Keratinocyte (primary cell): Measurements from ENCODE around the gene KLF16. TPM values are rescaled to one million over a fixed set of nuclear protein-coding genes. Genes with fewer than 3 reads are reported as not detected.

Experiments
- DNase-seq: peaks from one replicate; pipeline ENCODE4 v3.0.0-alpha.2; 2011; ENCODE audit warnings: low read depth, missing footprints, low spot score
- FAIRE-seq: peaks from 2 replicates; lab custom pipeline; 2011; peaks lifted over from hg19 to GRCh38; lab: Jason Lieb, UNC
- H2AFZ ChIP-seq: 2 replicates; pipeline ENCODE4 v1.6.0; 2012; ENCODE audit warnings: low read length, control low read depth, inconsistent platforms; ENCODE audit not compliant: control insufficient read depth
- H3K27ac ChIP-seq: 2 replicates; pipeline ENCODE4 v1.5.1; 2011; ENCODE audit warnings: low read length; ENCODE audit not compliant: control insufficient read depth, insufficient read depth
- H3K27me3 ChIP-seq: 3 replicates; pipeline ENCODE4 v1.6.0; 2011; ENCODE audit warnings: low read length; ENCODE audit not compliant: control insufficient read depth, insufficient read depth; ENCODE audit errors: extremely low read depth
- H3K36me3 ChIP-seq, 2 experiments: 2 replicates in 1 of 2; 3 replicates in 1 of 2; pipeline ENCODE4 v1.5.1; 2011; ENCODE audit warnings: low read length in 2 of 2, mild to moderate bottlenecking in 1 of 2; ENCODE audit not compliant: control insufficient read depth in 2 of 2, insufficient read depth in 2 of 2; ENCODE audit errors: extremely low read depth in 1 of 2
- H3K4me1 ChIP-seq: 3 replicates; pipeline ENCODE4 v1.5.1; 2011; ENCODE audit warnings: low read length; ENCODE audit not compliant: control insufficient read depth, insufficient read depth; ENCODE audit errors: extremely low read depth
- H3K4me2 ChIP-seq: 3 replicates; pipeline ENCODE4 v1.6.0; 2011; ENCODE audit warnings: low read depth, low read length; ENCODE audit not compliant: control insufficient read depth, insufficient read depth; ENCODE audit errors: extremely low read depth
- H3K4me3 ChIP-seq, 3 experiments: fragments of 200-600 bp in 1 of 3; sonication (generic) in 1 of 3; 2 replicates in 2 of 3; 3 replicates in 1 of 3; pipeline ENCODE4 v1.5.1; 2011 to 2016; ENCODE audit warnings: low read length in 3 of 3, mild to moderate bottlenecking in 3 of 3, control low read depth in 2 of 3, inconsistent platforms in 1 of 3, low read depth in 1 of 3, mixed read lengths in 1 of 3, mixed run types in 1 of 3, moderate library complexity in 1 of 3; ENCODE audit not compliant: control insufficient read depth in 2 of 3, insufficient read depth in 2 of 3; ENCODE audit errors: extremely low read depth in 1 of 3
- H3K79me2 ChIP-seq: 2 replicates; pipeline ENCODE4 v1.6.0; 2012; ENCODE audit warnings: low read length; ENCODE audit not compliant: control insufficient read depth, insufficient read depth
- H3K9ac ChIP-seq: 3 replicates; pipeline ENCODE4 v1.6.0; 2011; ENCODE audit warnings: low read length; ENCODE audit not compliant: control insufficient read depth, insufficient read depth; ENCODE audit errors: extremely low read depth
- H3K9me1 ChIP-seq: 3 replicates; pipeline ENCODE4 v1.6.0; 2011; ENCODE audit warnings: low read length; ENCODE audit not compliant: control insufficient read depth, insufficient read depth; ENCODE audit errors: extremely low read depth
- H3K9me3 ChIP-seq: 2 replicates; pipeline ENCODE4 v1.5.1; 2012; ENCODE audit warnings: low read depth, low read length; ENCODE audit not compliant: control insufficient read depth
- H4K20me1 ChIP-seq: 3 replicates; pipeline ENCODE4 v1.6.0; 2011; ENCODE audit warnings: low read length; ENCODE audit not compliant: control insufficient read depth, insufficient read depth; ENCODE audit errors: extremely low read depth
- CTCF ChIP-seq, 3 experiments: IDR thresholded peaks in 1 of 3; conservative IDR thresholded peaks in 1 of 3; optimal IDR thresholded peaks in 1 of 3; 2 replicates in 2 of 3; 3 replicates in 1 of 3; pipeline versions ENCODE3 to v1.5.1; 2011; ENCODE audit warnings: low read length in 3 of 3, mild to moderate bottlenecking in 3 of 3, moderate library complexity in 2 of 3, control low read depth in 1 of 3, inconsistent platforms in 1 of 3; ENCODE audit not compliant: insufficient read depth in 2 of 3; ENCODE audit errors: extremely low read depth in 1 of 3
- EZH2 ChIP-seq: IDR thresholded peaks from one replicate; pipeline ENCODE4 v1.6.1; 2012; ENCODE audit warnings: inconsistent platforms, mild to moderate bottlenecking, low read length, moderate library complexity
- dilution Hi-C: fragments of 300-500 bp; cut with MboI; formaldehyde crosslinking; loops from one replicate; pipeline ENCODE4 v1.7.0; 2020; ENCODE audit warnings: low sequenced_read_pairs; ENCODE audit not compliant: extremely low pct_ligation_motif_present
- polyA plus RNA-seq, 5 experiments: library from polyadenylated mRNA; depleted of rRNA in 3 of 5; stranded (reverse) in 3 of 5; stranded (forward) in 1 of 5; unstranded in 1 of 5; fragments of >200 nt; gene quantifications; 1 replicate in 1 of 5; 2 replicates in 3 of 5; 3 replicates in 1 of 5; pipeline versions ENCODE4 v1.2.1 to v1.2.3, GENCODE V29; 2011 to 2012; ENCODE audit warnings: missing spikeins in 2 of 5, low read depth in 1 of 5, low replicate concordance in 1 of 5

The KLF16 gene
- polyA plus RNA-seq, 1 donor (not counting 4 experiments of a cell fraction or from before 2014, with no cell fraction given), result 4.9 TPM

GRCh38 chr19:1814833-1815604 lies 48.4 kb downstream of the KLF16 start:
- Histone ChIP-seq H4K20me1 (no peaks in the 10 kb centered on the region), H2AFZ (no peak overlapping the region), H3K27ac (no peak overlapping the region), H3K79me2 (no peaks in the 10 kb centered on the region), H3K9ac (no peak overlapping the region), H3K36me3 (peaks cover 17% of the 10 kb centered on the region in 2 experiments), H3K4me1 (peaks cover 11% of the 10 kb centered on the region), H3K9me1 (no peaks in the 10 kb centered on the region), H3K9me3 (no peaks in the 10 kb centered on the region), H3K4me3 (no peak overlapping the region), H3K27me3 (no peaks in the 10 kb centered on the region), H3K4me2 (no peak overlapping the region)
- FAIRE-seq, result no peak
- DNase-seq, result no peak
- dilution Hi-C loops, result no loop called here
- TF ChIP-seq EZH2 (no peak), CTCF (optimal IDR thresholded peaks at IDR 0.05 in 1 of 3, IDR thresholded peaks at IDR 0.05 in 1 of 3, conservative IDR thresholded peaks at IDR 0.05 in 1 of 3; ENCODE audit: extremely low read depth in 1 of 3, insufficient read depth in 2 of 3, low read length in 3 of 3) (no peak)

GRCh38 chr19:1814391-1814790 lies 49.0 kb downstream of the KLF16 start:
- H3K27me3 ChIP-seq, result no peaks in the 10 kb centered on the region
- no peak overlapping the region for H3K9ac ChIP-seq
- TF ChIP-seq EZH2, result no peak
- TF ChIP-seq CTCF (optimal IDR thresholded peaks at IDR 0.05 in 1 of 3, IDR thresholded peaks at IDR 0.05 in 1 of 3, conservative IDR thresholded peaks at IDR 0.05 in 1 of 3; ENCODE audit: extremely low read depth in 1 of 3, insufficient read depth in 2 of 3, low read length in 3 of 3), result no peak
- dilution Hi-C loops, result no loop called here
- H3K4me3 ChIP-seq, result no peak overlapping the region
- no peak overlapping the region for H2AFZ ChIP-seq
- no peak overlapping the region for H3K27ac ChIP-seq
- H3K36me3 ChIP-seq, result peaks cover 17% of the 10 kb centered on the region in 2 experiments
- no peak overlapping the region for H3K4me2 ChIP-seq
- H3K9me3 ChIP-seq, result no peaks in the 10 kb centered on the region
- FAIRE-seq (no peak), DNase-seq (no peak)
- no peaks in the 10 kb centered on the region for H3K9me1 ChIP-seq
- H3K4me1 ChIP-seq, result peaks cover 11% of the 10 kb centered on the region
- H3K79me2 ChIP-seq, result no peaks in the 10 kb centered on the region
- no peaks in the 10 kb centered on the region for H4K20me1 ChIP-seq
